Prostate gland (tissue), 2 donors: Measurements from ENCODE around the gene RESF1.

ENCODE experiments used
- POLR2A ChIP-seq: fragments of 450-650 bp; IDR thresholded peaks from one replicate; pipeline ENCODE4 v1.6.1; 2016; ENCODE audit warnings: antibody characterized with exemption, mild to moderate bottlenecking
- TF ChIP-seq, protein P1 (sequence below), 4 experiments: fragments of 200-600 bp in 2 of 4; fragments of 450-650 bp in 2 of 4; sonication (generic) in 2 of 4; IDR thresholded peaks; 1 replicate in 3 of 4; 2 replicates in 1 of 4; pipeline ENCODE4 v1.5.1; 2016 to 2019; ENCODE audit warnings: antibody characterized with exemption in 4 of 4, mild to moderate bottlenecking in 2 of 4, moderate library complexity in 2 of 4

DNA sequence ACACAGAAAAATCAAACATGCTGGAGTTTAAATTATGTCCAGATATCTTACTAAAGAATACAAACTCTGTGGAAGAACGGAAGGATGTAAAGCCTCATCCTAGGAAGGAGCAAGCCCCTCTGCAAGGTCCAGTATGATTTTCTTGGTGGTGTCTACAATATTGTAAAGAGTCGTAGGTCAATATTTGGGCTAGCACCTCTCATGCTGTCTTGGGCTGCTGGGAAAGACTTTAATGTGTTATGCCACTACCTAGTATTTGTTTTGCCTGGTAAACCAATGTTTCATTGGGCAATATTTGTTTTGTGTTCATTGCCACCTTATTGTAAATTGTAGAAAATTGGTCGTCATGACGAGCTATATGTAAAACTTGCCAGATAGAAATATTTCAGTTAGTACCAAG, 26.6 kb downstream of the RESF1 start:
- TF ChIP-seq, protein P1, sequence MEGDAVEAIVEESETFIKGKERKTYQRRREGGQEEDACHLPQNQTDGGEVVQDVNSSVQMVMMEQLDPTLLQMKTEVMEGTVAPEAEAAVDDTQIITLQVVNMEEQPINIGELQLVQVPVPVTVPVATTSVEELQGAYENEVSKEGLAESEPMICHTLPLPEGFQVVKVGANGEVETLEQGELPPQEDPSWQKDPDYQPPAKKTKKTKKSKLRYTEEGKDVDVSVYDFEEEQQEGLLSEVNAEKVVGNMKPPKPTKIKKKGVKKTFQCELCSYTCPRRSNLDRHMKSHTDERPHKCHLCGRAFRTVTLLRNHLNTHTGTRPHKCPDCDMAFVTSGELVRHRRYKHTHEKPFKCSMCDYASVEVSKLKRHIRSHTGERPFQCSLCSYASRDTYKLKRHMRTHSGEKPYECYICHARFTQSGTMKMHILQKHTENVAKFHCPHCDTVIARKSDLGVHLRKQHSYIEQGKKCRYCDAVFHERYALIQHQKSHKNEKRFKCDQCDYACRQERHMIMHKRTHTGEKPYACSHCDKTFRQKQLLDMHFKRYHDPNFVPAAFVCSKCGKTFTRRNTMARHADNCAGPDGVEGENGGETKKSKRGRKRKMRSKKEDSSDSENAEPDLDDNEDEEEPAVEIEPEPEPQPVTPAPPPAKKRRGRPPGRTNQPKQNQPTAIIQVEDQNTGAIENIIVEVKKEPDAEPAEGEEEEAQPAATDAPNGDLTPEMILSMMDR (IDR thresholded peaks at IDR 0.05) = no peak
- TF ChIP-seq POLR2A = no peak
